NCI-H510A (cell line): ENCODE results near the gene AZU1.

Experiments used
- DNase-seq: peaks from one replicate; lab custom pipeline; 2025; lab: John Stamatoyannopoulos, UW

AZU1 gene

GRCh38 chr19:827710-828321 is at the start of gene AZU1:
Gene AZU1, plus strand, starts transcription at chr19:827837. Its CDS starts 10 bp downstream, at chr19:827847.
- no peak for DNase-seq

GRCh38 chr19:778910-779653 is 48.6 kb upstream of the AZU1 start:
- no peak for DNase-seq

GRCh38 chr19:780935-781334 is 46.7 kb upstream of the AZU1 start:
- DNase-seq, result no peak

- no peak for DNase-seq
Observed at GRCh38 chr19:781800-782184, 45.8 kb upstream of the AZU1 start.

- no peak for DNase-seq
Observed at GRCh38 chr19:782185-782877, 45.3 kb upstream of the AZU1 start.

GRCh38 chr19:782878-783668 is 44.6 kb upstream of the AZU1 start:
- no peak for DNase-seq

GRCh38 chr19:784541-784940 is 43.1 kb upstream of the AZU1 start:
- no peak for DNase-seq

- no peak for DNase-seq
Observed at GRCh38 chr19:787536-787935, 40.1 kb upstream of the AZU1 start.

- DNase-seq, result no peak
Observed at GRCh38 chr19:788686-788982, 39.0 kb upstream of the AZU1 start.

- DNase-seq, result no peak
Observed at GRCh38 chr19:788983-789700, 38.5 kb upstream of the AZU1 start.

- DNase-seq, result no peak
Observed at GRCh38 chr19:789701-790060, 38.0 kb upstream of the AZU1 start.

GRCh38 chr19:791007-791566 is 36.5 kb upstream of the AZU1 start:
- DNase-seq, result no peak

GRCh38 chr19:791567-792305 is 35.9 kb upstream of the AZU1 start:
- no peak for DNase-seq

- no peak for DNase-seq
Observed at GRCh38 chr19:792306-792885, 35.2 kb upstream of the AZU1 start.

GRCh38 chr19:793806-794205 is 33.8 kb upstream of the AZU1 start:
- no peak for DNase-seq

GRCh38 chr19:795073-795611 is 32.5 kb upstream of the AZU1 start:
- no peak for DNase-seq

- DNase-seq, result no peak
Observed at GRCh38 chr19:795691-796581, 31.7 kb upstream of the AZU1 start.

GRCh38 chr19:796692-797527 is 30.7 kb upstream of the AZU1 start, which contains the start of gene PTBP1:
Gene PTBP1, plus strand, starts transcription at chr19:797452. Its CDS starts 46 bp downstream, at chr19:797498.
- DNase-seq, result peak; percentile 96
